WTC11 (cell line): ENCODE data around the gene SRR. TPM values are rescaled to one million over a fixed set of nuclear protein-coding genes. Genes with fewer than 3 reads are reported as not detected.

Source experiments
- ATAC-seq: fragments of 200-7000 bp; cut with Tn5 transposase; 2 replicates; pipeline ENCODE4 v1.10.0; 2021; ENCODE audit warnings: mild to moderate bottlenecking, moderate library complexity
- CTCF ChIA-PET: fragments of 300-600 bp; sonication (Branson Sonifier 250); formaldehyde crosslinking; loops from one replicate; lab custom pipeline; 2021; ENCODE audit warnings: antibody characterized with exemption; lab: Charles Lee
- POLR2A ChIA-PET: fragments of 350-600 bp; sonication (Branson Sonifier 250); formaldehyde crosslinking; loops from one replicate; lab custom pipeline; 2021; ENCODE audit warnings: antibody characterized with exemption; lab: Charles Lee
- DNase-seq: peaks from one replicate; pipeline ENCODE4 v3.0.0; 2021; ENCODE audit warnings: low spot score
- H3K27ac Mint-ChIP-seq: 2 replicates; pipeline ENCODE4 v1.8.0; 2021; ENCODE audit warnings: mixed read lengths
- H3K27me3 Mint-ChIP-seq: 2 replicates; pipeline ENCODE4 v1.8.0; 2021; ENCODE audit warnings: low read depth, mild to moderate bottlenecking, moderate library complexity, mixed read lengths
- H3K36me3 Mint-ChIP-seq: 2 replicates; pipeline ENCODE4 v1.8.0; 2021; ENCODE audit warnings: mixed read lengths
- H3K4me1 Mint-ChIP-seq: 2 replicates; pipeline ENCODE4 v1.8.0; 2022; ENCODE audit warnings: mixed read lengths
- H3K4me3 Mint-ChIP-seq: 2 replicates; pipeline ENCODE4 v1.8.0; 2021; ENCODE audit warnings: mild to moderate bottlenecking, moderate library complexity, mixed read lengths
- H3K9me3 Mint-ChIP-seq: 2 replicates; pipeline ENCODE4 v1.8.0; 2021; ENCODE audit warnings: mixed read lengths
- CREB1 ChIP-seq: sonication (generic); formaldehyde crosslinking; IDR thresholded peaks from 2 replicates; pipeline ENCODE4 v1.8.0; 2023; ENCODE audit warnings: mild to moderate bottlenecking, missing genetic modification reagents
- ERG ChIP-seq: fragments of 250-450 bp; sonication (Bioruptor Pico); IDR thresholded peaks from 2 replicates; pipeline ENCODE4 v1.8.0; 2021; ENCODE audit warnings: mild to moderate bottlenecking
- ESRRA ChIP-seq: sonication (generic); formaldehyde crosslinking; IDR thresholded peaks from 2 replicates; pipeline ENCODE4 v1.8.1; 2022; ENCODE audit warnings: mild to moderate bottlenecking, missing genetic modification reagents, borderline replicate concordance
- FOXJ3 ChIP-seq: sonication (generic); formaldehyde crosslinking; IDR thresholded peaks from 2 replicates; pipeline ENCODE4 v1.9.0; 2021; ENCODE audit warnings: missing genetic modification reagents, mild to moderate bottlenecking, borderline replicate concordance
- FOXK1 ChIP-seq: sonication (generic); formaldehyde crosslinking; IDR thresholded peaks from 2 replicates; pipeline ENCODE4 v1.8.0; 2022; ENCODE audit warnings: mild to moderate bottlenecking, moderate library complexity, missing genetic modification reagents
- JAZF1 ChIP-seq: fragments of 250-450 bp; sonication (Bioruptor Pico); IDR thresholded peaks from 2 replicates; pipeline ENCODE4 v1.9.0; 2021; ENCODE audit warnings: moderate library complexity, mild to moderate bottlenecking, inconsistent platforms
- MLX ChIP-seq: sonication (generic); formaldehyde crosslinking; IDR thresholded peaks from 2 replicates; pipeline ENCODE4 v1.8.1; 2023; ENCODE audit warnings: mild to moderate bottlenecking, missing genetic modification reagents, moderate library complexity
- MYBL2 ChIP-seq: sonication (generic); formaldehyde crosslinking; IDR thresholded peaks from 2 replicates; pipeline ENCODE4 v1.8.1; 2023; ENCODE audit warnings: mild to moderate bottlenecking, moderate library complexity, missing genetic modification reagents
- NFE2L1 ChIP-seq: sonication (generic); formaldehyde crosslinking; IDR thresholded peaks from 2 replicates; pipeline ENCODE4 v1.8.1; 2023; ENCODE audit warnings: missing genetic modification reagents
- PREB ChIP-seq: sonication (generic); formaldehyde crosslinking; IDR thresholded peaks from 2 replicates; pipeline ENCODE4 v1.8.1; 2022; ENCODE audit warnings: mild to moderate bottlenecking, missing genetic modification reagents, moderate library complexity, borderline replicate concordance
- PRRX2 ChIP-seq: fragments of 250-450 bp; sonication (Bioruptor Pico); IDR thresholded peaks from 2 replicates; pipeline ENCODE4 v1.8.0; 2021; ENCODE audit warnings: mild to moderate bottlenecking
- RELA ChIP-seq: sonication (generic); formaldehyde crosslinking; IDR thresholded peaks from 2 replicates; pipeline ENCODE4 v1.8.1; 2022; ENCODE audit warnings: missing genetic modification reagents, mild to moderate bottlenecking, borderline replicate concordance
- RORB ChIP-seq: fragments of 250-450 bp; sonication (Bioruptor Pico); IDR thresholded peaks from 2 replicates; pipeline ENCODE4 v1.9.0; 2021; ENCODE audit warnings: mild to moderate bottlenecking
- SMAD4 ChIP-seq: sonication (generic); formaldehyde crosslinking; IDR thresholded peaks from 2 replicates; pipeline ENCODE4 v1.8.0; 2022; ENCODE audit warnings: mild to moderate bottlenecking, missing genetic modification reagents
- SP1 ChIP-seq: sonication (generic); formaldehyde crosslinking; conservative IDR thresholded peaks from 2 replicates; pipeline ENCODE4 v1.8.1; 2022; ENCODE audit warnings: missing genetic modification reagents
- STAT6 ChIP-seq: sonication (generic); formaldehyde crosslinking; conservative IDR thresholded peaks from 2 replicates; pipeline ENCODE4 v1.8.1; 2023; ENCODE audit warnings: mild to moderate bottlenecking, low read depth, missing genetic modification reagents, moderate library complexity
- TEAD1 ChIP-seq: sonication (generic); formaldehyde crosslinking; IDR thresholded peaks from 2 replicates; pipeline ENCODE4 v1.8.0; 2022; ENCODE audit warnings: mild to moderate bottlenecking, missing genetic modification reagents
- TEAD4 ChIP-seq: sonication (generic); formaldehyde crosslinking; IDR thresholded peaks from 2 replicates; pipeline ENCODE4 v1.8.0; 2022; ENCODE audit warnings: mild to moderate bottlenecking, missing genetic modification reagents
- USF1 ChIP-seq: sonication (generic); formaldehyde crosslinking; IDR thresholded peaks from 2 replicates; pipeline ENCODE4 v1.8.0; 2022; ENCODE audit warnings: mild to moderate bottlenecking, missing genetic modification reagents
- ZNF232 ChIP-seq: sonication (generic); formaldehyde crosslinking; IDR thresholded peaks from 2 replicates; pipeline ENCODE4 v1.8.0; 2022; ENCODE audit warnings: mild to moderate bottlenecking, missing genetic modification reagents
- ZNF425 ChIP-seq: fragments of 250-450 bp; sonication (Bioruptor Pico); conservative IDR thresholded peaks from 2 replicates; pipeline ENCODE4 v1.9.0; 2021; ENCODE audit warnings: mild to moderate bottlenecking
- total RNA-seq: library from RNA; stranded (reverse); gene quantifications from 3 replicates; pipeline ENCODE4 v1.2.3, GENCODE V29; 2021
- TF ChIP-seq, protein P1 (sequence below): sonication (generic); formaldehyde crosslinking; IDR thresholded peaks from 2 replicates; pipeline ENCODE4 v1.8.1; 2023; ENCODE audit warnings: mild to moderate bottlenecking, missing genetic modification reagents
- TF ChIP-seq, protein P2 (sequence below): fragments of 250-450 bp; sonication (Bioruptor Pico); IDR thresholded peaks from 2 replicates; pipeline ENCODE4 v1.9.0; 2021; ENCODE audit warnings: mild to moderate bottlenecking, borderline replicate concordance

SRR gene
- total RNA-seq, 1 experiment from 2014 or later: 5.1 TPM

- ChIA-PET CTCF (no interaction called here), POLR2A (no interaction called here)
- no peaks in the 10 kb centered on the region for H3K4me1 Mint-ChIP-seq
- peaks cover 21% of the 10 kb centered on the region; the same call in 1 of the 2 replicates for H3K36me3 Mint-ChIP-seq
- no peak for ATAC-seq
- no peak for DNase-seq
- TF ChIP-seq ZNF232 (CRISPR knock-in tag) (no peak), RELA (no peak), NFE2L1 (CRISPR knock-in tag) (no peak), SMAD4 (CRISPR knock-in tag) (no peak), MYBL2 (CRISPR knock-in tag) (no peak), PREB (CRISPR knock-in tag) (no peak), ZNF425 (CRISPR knock-in tag) (no peak), STAT6 (no peak), TEAD4 (no peak), ESRRA (CRISPR knock-in tag) (no peak), SP1 (CRISPR knock-in tag) (no peak), FOXJ3 (CRISPR knock-in tag) (no peak)
- TF ChIP-seq, protein P1, sequence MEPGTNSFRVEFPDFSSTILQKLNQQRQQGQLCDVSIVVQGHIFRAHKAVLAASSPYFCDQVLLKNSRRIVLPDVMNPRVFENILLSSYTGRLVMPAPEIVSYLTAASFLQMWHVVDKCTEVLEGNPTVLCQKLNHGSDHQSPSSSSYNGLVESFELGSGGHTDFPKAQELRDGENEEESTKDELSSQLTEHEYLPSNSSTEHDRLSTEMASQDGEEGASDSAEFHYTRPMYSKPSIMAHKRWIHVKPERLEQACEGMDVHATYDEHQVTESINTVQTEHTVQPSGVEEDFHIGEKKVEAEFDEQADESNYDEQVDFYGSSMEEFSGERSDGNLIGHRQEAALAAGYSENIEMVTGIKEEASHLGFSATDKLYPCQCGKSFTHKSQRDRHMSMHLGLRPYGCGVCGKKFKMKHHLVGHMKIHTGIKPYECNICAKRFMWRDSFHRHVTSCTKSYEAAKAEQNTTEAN (CRISPR knock-in tag): no peak
- H3K4me3 Mint-ChIP-seq: no peak overlapping the region
- H3K9me3 Mint-ChIP-seq: no peaks in the 10 kb centered on the region
- no peaks in the 10 kb centered on the region for H3K27me3 Mint-ChIP-seq
- no peak overlapping the region for H3K27ac Mint-ChIP-seq
Measured at GRCh38 chr17:2274414-2274813, 29.3 kb upstream of the SRR start.

GRCh38 chr17:2275722-2276121 is 28.0 kb upstream of the SRR start:
- Mint-ChIP-seq H3K36me3 (peaks cover 24% of the 10 kb centered on the region), H3K4me1 (no peaks in the 10 kb centered on the region), H3K9me3 (no peaks in the 10 kb centered on the region), H3K27ac (peak overlapping the region; percentile 41; the same call in 1 of the 2 replicates), H3K27me3 (no peaks in the 10 kb centered on the region), H3K4me3 (no peak overlapping the region)
- ATAC-seq (no peak), DNase-seq (no peak)
- ChIA-PET POLR2A (no interaction called here), CTCF (interaction anchor here (0.8 kb wide), 1 partner anchor 91 kb away, joined by 3 read pairs; no protein-coding TSS in a partner anchor)
- TF ChIP-seq TEAD4 (no peak), ERG (CRISPR knock-in tag) (no peak), MLX (CRISPR knock-in tag) (no peak), CREB1 (CRISPR knock-in tag) (no peak), FOXK1 (CRISPR knock-in tag) (no peak), PRRX2 (CRISPR knock-in tag) (no peak), JAZF1 (CRISPR knock-in tag) (no peak), USF1 (CRISPR knock-in tag) (no peak), RORB (CRISPR knock-in tag) (no peak), TEAD1 (CRISPR knock-in tag) (no peak)
- TF ChIP-seq, protein P2, sequence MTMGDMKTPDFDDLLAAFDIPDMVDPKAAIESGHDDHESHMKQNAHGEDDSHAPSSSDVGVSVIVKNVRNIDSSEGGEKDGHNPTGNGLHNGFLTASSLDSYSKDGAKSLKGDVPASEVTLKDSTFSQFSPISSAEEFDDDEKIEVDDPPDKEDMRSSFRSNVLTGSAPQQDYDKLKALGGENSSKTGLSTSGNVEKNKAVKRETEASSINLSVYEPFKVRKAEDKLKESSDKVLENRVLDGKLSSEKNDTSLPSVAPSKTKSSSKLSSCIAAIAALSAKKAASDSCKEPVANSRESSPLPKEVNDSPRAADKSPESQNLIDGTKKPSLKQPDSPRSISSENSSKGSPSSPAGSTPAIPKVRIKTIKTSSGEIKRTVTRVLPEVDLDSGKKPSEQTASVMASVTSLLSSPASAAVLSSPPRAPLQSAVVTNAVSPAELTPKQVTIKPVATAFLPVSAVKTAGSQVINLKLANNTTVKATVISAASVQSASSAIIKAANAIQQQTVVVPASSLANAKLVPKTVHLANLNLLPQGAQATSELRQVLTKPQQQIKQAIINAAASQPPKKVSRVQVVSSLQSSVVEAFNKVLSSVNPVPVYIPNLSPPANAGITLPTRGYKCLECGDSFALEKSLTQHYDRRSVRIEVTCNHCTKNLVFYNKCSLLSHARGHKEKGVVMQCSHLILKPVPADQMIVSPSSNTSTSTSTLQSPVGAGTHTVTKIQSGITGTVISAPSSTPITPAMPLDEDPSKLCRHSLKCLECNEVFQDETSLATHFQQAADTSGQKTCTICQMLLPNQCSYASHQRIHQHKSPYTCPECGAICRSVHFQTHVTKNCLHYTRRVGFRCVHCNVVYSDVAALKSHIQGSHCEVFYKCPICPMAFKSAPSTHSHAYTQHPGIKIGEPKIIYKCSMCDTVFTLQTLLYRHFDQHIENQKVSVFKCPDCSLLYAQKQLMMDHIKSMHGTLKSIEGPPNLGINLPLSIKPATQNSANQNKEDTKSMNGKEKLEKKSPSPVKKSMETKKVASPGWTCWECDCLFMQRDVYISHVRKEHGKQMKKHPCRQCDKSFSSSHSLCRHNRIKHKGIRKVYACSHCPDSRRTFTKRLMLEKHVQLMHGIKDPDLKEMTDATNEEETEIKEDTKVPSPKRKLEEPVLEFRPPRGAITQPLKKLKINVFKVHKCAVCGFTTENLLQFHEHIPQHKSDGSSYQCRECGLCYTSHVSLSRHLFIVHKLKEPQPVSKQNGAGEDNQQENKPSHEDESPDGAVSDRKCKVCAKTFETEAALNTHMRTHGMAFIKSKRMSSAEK: no peak
